ENCODE results near the gene SCCPDH. TPM values are rescaled to one million over a fixed set of nuclear protein-coding genes. Genes with fewer than 3 reads are reported as not detected.

Gene SCCPDH
- total RNA-seq, 1 experiment from 2014 or later: 10.9 TPM

GRCh38 chr1:246679794-246680177, 44.4 kb upstream of the SCCPDH start (continued):
- TF ChIP-seq, protein P1, sequence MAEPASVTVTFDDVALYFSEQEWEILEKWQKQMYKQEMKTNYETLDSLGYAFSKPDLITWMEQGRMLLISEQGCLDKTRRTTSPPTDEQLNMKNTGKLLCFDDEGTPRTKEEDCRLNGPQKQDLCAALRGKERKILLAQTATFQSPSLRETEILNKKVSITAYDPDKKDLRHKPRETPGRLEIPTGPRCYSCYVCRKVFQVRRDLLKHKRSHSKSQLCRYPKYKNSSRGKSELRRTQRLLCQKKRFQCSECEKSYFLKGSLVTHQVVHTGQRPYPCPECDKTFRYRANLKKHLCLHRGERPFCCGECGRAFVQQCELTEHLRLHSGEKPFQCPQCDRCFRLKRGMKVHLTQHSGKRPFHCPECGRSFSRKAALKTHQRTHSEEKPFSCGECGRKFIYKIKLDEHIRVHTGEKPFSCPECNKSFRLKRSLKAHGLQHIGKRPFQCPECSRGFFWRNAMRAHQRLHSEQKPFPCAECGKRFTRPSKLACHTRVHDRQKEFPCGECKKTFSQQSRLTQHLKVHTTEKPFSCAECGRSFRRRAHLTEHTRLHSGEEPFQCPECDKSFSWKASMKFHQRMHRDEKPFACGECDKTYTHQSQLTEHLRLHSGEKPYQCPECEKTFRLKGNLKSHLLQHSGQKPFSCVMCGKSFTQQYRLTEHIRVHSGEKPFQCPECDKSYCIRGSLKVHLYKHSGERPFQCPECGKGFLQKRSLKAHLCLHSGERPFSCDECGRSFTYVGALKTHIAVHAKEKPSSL (CRISPR knock-in tag; conservative IDR thresholded peaks at IDR 0.05): no peak
- TF ChIP-seq ETV6 (CRISPR knock-in tag; IDR thresholded peaks at IDR 0.05): no peak
- TF ChIP-seq NFE2L1 (CRISPR knock-in tag; IDR thresholded peaks at IDR 0.05): no peak

- POLR2A ChIA-PET: no interaction called here
- CTCF ChIA-PET: interaction anchor here (0.7 to 3.5 kb wide), 3 partner anchors 10 to 17 kb away, joined by 3 to 17 read pairs (median 3); no protein-coding TSS in a partner anchor
- H3K27me3 Mint-ChIP-seq (ENCODE audit: low read depth): no peaks in the 10 kb centered on the region
- ATAC-seq (no peak), DNase-seq (ENCODE audit: low spot score) (no peak)
- H3K27ac Mint-ChIP-seq: no peak overlapping the region
- H3K4me3 Mint-ChIP-seq: no peak overlapping the region
- no peak for TF ChIP-seq ARID4B (CRISPR knock-in tag; IDR thresholded peaks at IDR 0.05; ENCODE audit: borderline replicate concordance)
- no peak for TF ChIP-seq ZNF121 (CRISPR knock-in tag; IDR thresholded peaks at IDR 0.05)
- TF ChIP-seq NFATC4 (CRISPR knock-in tag; IDR thresholded peaks at IDR 0.05): no peak
- no peak for TF ChIP-seq ATF3 (CRISPR knock-in tag; conservative IDR thresholded peaks at IDR 0.05)
- no peak for TF ChIP-seq NR1H2 (CRISPR knock-in tag; IDR thresholded peaks at IDR 0.05)
- TF ChIP-seq ZNF423 (CRISPR knock-in tag; IDR thresholded peaks at IDR 0.05): no peak
- TF ChIP-seq PRDM15 (CRISPR knock-in tag; IDR thresholded peaks at IDR 0.05): no peak
- TF ChIP-seq CTCF (IDR thresholded peaks at IDR 0.05): no peak
- TF ChIP-seq FOXK1 (CRISPR knock-in tag; IDR thresholded peaks at IDR 0.05): no peak
- TF ChIP-seq CREM (CRISPR knock-in tag; IDR thresholded peaks at IDR 0.05): no peak
- no peak for TF ChIP-seq PRRX2 (CRISPR knock-in tag; IDR thresholded peaks at IDR 0.05)
- no peak for TF ChIP-seq ZNF671 (CRISPR knock-in tag; IDR thresholded peaks at IDR 0.05)
- no peak for TF ChIP-seq TEAD1 (CRISPR knock-in tag; IDR thresholded peaks at IDR 0.05)
- TF ChIP-seq E2F4 (CRISPR knock-in tag; IDR thresholded peaks at IDR 0.05; ENCODE audit: borderline replicate concordance, low read depth): no peak
- TF ChIP-seq ATF1 (CRISPR knock-in tag; IDR thresholded peaks at IDR 0.05): no peak
- TF ChIP-seq, protein P2, sequence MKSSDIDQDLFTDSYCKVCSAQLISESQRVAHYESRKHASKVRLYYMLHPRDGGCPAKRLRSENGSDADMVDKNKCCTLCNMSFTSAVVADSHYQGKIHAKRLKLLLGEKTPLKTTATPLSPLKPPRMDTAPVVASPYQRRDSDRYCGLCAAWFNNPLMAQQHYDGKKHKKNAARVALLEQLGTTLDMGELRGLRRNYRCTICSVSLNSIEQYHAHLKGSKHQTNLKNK (CRISPR knock-in tag; IDR thresholded peaks at IDR 0.05): no peak
- TF ChIP-seq ZBTB43 (CRISPR knock-in tag; IDR thresholded peaks at IDR 0.05): no peak
- no peaks in the 10 kb centered on the region for H3K4me1 Mint-ChIP-seq
- H3K36me3 Mint-ChIP-seq: no peaks in the 10 kb centered on the region
- no peaks in the 10 kb centered on the region for H3K9me3 Mint-ChIP-seq
These were observed 44.0 kb upstream of the SCCPDH start for GRCh38 chr1:246680190-246680589.

Measured in WTC11 (cell line).